HG02938 (cell line): ENCODE results near the gene SLC12A9.

Source experiments
- ATAC-seq: cut with Tn5 transposase; IDR thresholded peaks from one replicate; pipeline ENCODE4 v1.9.1; 2021; ENCODE audit warnings: mild to moderate bottlenecking, moderate library complexity; ENCODE audit not compliant: unreplicated experiment

The SLC12A9 gene

DNA sequence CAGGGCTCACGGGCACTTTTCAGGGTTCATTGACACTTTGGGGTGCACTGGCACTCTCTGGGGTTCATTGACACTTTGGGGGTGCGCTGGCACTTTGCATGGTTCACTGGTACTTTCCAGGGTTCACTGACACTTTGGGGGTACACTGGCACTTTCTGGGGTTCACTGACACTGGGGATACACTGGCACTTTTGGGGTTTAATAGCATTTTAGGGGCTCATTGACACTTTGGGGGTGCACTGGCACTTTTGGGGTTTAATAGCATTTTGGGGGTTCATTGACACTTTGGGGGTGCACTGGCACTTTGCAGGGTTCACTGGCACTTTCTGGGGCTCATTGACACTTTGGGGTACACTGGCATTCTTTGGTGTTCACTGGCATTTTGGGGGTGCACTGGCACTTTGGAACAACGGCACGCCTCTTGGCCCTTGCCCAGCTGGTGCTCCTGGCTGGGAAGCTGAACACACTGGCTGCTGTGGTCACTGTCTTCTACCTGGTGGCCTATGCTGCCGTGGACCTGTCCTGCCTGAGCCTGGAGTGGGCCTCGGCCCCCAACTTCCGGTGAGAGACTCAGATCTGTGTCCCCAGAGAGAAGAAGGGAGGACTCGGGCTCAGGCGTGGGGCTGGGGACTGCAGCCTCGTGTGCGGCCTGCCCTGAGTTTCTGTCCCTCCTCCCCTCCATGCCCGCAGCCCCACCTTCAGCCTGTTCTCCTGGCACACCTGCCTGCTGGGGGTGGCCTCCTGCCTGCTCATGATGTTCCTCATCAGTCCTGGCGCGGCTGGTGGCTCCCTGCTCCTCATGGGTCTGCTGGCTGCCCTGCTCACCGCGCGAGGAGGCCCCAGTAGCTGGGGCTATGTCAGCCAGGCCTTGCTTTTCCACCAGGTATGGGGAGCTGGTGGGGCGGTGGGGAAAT lies 8.4 kb downstream of the SLC12A9 start:
- ATAC-seq = no peak

DNA sequence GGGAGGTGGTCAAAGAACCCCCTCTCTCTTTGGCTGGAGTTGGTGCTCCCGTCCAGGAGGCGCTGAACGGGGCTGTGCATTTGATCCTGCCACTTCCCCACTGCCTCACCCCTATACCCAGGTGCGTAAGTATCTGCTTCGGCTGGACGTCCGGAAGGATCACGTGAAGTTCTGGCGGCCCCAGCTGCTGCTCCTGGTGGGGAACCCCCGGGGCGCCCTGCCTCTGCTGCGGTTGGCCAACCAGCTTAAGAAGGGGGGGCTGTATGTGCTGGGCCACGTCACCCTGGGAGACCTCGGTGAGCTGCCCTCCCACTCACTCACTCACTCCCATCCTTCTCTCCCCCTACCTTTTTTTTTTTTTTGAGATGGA lies 9.1 kb downstream of the SLC12A9 start:
- ATAC-seq = no peak

DNA sequence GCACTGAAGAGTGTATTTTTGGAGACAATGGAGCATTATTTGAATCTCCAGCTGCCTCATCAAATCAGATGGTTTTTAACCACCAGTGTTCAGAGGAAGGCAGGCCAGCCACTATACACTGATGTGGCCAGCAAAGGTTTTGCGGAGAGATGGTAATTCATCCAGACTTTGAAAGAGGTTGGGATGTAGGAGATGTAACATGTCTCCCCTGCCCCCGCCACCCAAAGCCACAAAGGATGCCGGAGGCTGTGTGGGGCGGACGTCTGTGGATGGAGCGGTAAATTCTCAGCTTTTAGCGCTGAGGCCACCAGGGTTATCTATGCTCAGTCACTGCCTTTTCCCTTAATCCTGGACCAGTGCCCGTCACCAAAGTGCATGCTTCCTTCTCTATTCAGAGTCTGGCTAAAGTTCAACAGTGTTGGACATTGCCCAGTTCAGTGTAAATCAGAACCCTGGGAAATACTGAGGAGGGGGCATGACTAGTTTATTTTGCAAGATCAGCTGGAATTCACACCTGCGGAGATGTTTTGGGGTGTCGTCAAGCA lies 11.0 kb downstream of the SLC12A9 start:
- ATAC-seq = no peak

DNA sequence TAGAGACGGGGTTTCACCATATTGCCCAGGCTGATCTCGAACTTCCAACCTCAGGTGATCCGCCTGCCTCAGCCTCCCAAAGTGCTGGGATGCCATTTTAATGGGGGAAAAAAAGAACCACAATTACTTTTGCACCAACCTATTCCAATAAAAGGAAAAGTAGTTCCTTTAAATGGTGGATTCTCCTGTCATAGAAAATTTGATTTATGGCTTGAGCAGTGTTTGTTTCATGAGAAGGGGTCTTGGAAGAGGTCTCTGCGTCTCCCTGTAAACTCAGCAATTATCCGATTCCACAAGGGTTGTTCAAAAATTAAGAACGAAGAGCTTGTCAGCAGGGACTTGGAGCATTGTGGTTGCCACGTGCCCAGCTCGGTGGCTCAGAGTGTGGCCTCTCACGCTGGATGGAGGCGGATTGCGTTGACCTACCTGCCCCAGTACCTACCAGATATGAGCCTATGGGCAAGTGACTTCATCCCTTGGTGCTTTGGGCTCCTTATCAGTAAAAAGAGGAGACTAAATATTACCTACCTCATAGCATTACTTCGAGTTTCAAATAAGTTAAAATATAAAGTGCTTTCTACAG lies 11.8 kb downstream of the SLC12A9 start:
- no peak for ATAC-seq

DNA sequence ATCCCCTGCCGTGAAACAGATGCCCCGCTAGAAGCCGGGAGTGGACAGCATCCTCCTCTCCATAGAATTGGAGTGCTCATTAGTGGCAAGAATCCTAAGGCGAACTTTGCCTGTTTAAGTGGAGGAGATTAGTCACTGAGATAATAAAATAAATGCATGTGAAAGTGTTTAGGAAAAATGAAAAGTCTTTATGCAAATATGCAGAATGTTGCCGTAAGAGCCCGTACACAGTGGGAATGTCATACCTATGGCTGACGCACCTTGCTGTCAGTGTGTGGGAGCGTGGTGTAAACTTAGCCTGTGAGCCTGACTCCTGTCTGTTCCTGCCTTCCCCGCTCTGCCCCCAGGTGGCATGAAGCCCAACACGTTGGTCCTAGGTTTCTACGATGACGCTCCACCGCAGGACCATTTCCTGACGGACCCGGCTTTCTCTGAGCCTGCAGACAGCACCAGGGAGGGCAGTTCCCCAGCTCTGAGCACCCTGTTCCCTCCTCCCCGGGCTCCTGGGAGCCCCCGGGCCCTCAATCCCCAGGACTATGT lies 12.9 kb downstream of the SLC12A9 start:
- ATAC-seq = no peak

DNA sequence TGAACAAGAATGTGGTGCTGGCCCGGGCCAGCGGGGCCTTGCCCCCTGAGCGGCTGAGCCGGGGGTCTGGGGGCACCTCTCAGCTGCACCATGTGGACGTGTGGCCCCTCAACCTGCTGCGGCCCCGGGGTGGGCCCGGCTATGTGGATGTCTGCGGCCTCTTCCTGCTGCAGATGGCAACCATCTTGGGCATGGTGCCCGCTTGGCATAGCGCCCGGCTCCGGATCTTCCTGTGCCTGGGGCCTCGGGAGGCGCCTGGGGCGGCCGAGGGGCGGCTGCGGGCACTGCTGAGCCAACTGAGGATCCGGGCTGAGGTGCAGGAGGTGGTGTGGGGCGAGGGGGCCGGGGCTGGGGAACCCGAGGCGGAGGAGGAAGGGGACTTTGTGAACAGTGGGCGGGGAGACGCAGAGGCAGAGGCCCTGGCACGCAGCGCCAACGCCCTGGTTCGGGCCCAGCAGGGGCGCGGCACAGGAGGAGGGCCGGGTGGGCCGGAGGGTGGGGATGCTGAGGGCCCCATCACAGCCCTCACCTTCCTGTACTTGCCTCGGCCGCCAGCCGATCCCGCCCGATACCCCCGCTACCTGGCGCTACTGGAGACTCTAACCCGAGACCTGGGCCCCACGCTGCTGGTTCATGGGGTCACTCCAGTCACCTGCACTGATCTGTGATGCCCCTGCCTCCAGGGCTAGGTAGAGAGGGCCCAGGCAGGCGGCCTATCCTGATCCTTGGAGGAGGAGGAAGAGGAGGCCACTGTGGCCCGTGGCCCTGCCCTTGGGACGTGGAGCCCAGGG lies 13.6 kb downstream of the SLC12A9 start:
- ATAC-seq = no peak

DNA sequence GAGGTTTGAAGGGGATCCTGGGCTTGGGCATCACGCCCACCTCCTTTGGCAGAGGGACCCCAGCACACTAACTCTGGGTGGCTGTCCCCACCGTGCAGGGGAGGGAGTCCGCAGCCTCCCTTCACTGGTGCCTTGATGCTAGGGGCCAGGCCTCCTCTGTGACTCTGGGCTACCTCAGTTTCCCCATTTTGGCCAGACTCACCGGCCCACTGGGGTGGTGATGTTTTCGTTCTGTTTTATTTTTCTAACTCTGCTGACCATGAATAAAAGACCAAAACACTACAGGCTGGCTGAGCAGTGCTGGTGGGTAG lies 14.2 kb downstream of the SLC12A9 start:
- no peak for ATAC-seq

DNA sequence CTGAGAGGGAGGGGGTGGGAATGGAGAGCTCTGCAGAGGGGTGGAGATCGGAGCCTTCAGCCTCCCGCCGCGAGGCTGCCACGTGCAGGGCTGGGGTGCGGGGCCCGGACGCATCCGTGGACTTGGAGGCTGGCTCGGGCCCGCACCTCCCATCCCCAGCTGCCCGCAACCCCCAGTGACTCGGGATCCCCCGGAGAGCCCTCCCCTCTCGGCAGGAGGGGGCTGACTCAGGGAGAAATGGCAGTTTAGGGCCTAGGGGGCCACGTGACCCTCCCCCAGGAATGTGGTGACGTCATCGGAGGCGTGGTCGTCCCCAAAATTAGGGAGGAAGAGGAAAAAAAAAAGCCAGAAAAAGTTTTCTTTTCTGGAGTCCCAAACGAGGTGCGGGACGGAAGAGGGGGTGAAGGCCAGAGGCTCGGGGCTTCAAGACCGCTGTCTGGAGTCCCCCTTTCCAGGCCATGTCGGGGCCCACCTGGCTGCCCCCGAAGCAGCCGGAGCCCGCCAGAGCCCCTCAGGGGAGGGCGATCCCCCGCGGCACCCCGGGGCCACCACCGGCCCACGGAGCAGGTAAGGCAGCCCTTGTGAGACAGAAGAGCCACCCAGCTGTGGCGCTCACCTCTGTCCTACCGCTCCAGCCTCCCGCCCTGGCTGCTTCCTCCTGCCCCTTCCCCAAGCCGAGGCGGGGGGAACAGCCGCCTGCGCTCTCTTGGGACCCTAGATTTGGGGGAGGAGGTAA lies 14.7 kb downstream of the SLC12A9 start, which contains the start of gene TRIP6:
TRIP6 (plus strand) TSS at position 348 of the 736 bp plus-strand sequence; CDS start at position 459, 111 bp downstream.
- ATAC-seq = no peak

DNA sequence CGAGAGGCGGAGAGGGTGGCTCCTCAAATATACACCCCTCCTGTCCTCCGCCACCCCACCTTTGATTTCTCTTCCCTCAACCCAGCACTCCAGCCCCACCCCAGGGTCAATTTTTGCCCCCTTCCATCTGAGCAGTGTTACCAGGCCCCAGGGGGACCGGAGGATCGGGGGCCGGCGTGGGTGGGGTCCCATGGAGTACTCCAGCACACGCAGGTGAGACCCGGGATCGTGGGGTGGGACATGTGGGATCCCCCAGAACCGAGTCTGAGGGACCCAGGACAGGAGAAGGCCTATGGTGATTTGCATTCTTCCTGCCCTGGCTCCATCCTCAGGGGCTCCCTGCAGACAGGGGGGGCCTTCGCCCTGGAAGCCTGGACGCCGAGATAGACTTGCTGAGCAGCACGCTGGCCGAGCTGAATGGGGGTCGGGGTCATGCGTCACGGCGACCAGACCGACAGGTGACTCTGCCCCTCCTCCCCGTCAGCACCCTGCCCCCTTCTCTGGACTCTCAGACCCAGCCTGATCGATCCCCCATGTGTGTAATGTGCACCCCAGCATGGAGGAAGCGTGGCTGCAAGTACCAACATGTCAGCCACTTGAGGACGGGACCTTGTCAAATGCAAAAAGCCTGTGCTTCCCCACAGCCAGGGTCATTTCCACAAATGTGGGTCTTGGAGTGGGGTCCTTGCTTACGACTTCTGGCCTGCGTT lies 15.4 kb downstream of the SLC12A9 start:
- no peak for ATAC-seq

DNA sequence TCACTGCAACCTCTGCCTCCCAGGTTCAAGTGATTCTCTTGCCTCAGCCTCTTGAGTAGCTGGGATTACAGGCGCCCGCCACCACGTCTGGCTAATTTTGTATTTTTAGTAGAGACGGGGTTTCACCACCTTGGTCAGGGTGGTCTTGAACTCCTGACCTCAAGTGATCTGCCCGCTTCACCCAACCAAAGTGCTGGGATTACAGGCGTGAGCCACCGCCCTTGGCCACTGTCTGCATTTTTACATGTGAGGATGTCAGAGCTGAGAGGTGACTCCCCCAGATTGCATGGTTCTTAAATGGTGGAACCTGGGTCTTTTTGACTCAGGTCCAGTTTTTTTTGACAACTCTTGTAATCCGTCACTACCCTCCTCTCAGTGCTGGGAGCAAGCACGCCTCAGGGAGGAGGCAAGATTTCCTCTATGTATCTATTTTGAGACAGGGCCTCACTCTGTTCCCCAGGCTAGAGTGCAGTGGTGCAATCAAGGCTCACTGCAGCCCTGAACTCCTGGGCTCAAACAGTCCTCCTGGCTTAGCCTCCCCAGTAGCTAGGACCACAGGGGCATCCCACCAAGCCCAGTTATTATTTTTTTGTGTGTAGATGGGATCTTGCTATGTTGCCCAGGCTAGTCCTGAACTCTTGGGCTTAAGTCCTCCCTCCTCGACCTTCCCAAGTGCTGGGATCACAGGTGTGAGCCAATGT lies 21.2 kb downstream of the SLC12A9 start:
- ATAC-seq = no peak

DNA sequence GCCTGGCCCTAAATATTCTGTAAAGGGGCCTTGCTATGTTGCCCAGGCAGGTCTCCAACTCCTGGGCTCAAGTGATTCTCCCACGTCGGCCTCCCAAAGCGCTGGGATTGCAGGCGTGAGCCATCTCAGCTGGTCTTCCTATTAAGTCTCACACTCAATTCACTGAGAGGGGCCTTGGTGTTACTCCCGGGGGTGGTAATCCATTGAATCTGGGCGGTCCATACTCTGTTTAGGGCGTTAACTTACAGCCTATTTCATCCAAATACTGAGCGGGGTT lies 21.7 kb downstream of the SLC12A9 start:
- no peak for ATAC-seq

DNA sequence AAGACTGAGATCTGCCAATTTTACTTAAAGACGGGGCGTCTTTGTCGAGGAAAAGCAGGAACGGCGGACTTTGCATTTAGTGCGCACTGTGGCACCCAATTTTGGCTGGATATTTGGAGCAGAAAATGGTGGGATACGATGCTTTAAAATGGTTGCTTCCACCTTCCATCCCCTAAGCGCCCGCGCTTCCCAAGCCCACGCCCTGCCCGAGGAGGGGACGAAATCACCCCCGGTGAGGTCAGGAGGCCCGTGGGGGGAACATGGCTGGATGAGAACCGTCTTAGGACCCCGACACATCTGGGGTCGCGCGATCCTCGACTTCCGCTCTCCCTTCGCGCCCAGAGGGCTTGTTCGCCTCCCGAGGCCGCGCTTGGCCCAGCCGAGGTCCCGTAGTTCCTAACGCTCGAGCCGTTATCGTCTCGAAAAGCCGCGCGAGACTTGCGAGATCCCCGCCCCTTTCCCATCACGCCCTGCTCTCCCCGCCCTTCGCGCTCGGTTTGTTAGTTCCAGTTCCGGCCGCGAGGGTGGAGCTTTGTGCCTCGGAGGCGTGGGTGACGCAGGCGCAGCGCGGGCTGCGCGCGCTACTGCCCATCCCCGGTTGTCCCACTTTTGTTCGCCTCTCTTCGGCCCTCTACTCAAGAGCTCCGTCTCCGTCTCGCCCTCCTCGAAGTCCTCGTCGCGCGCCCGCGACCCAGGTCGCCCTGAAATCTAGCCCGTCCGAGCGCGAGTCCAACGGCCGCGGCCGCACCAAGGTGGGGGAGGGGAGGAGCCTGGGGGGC lies 22.3 kb downstream of the SLC12A9 start, which contains the start of gene SRRT:
SRRT (plus strand) TSS at position 527 of the 779 bp plus-strand sequence. CDS start 488 bp downstream, outside the sequence.
- ATAC-seq = peak; percentile 84

DNA sequence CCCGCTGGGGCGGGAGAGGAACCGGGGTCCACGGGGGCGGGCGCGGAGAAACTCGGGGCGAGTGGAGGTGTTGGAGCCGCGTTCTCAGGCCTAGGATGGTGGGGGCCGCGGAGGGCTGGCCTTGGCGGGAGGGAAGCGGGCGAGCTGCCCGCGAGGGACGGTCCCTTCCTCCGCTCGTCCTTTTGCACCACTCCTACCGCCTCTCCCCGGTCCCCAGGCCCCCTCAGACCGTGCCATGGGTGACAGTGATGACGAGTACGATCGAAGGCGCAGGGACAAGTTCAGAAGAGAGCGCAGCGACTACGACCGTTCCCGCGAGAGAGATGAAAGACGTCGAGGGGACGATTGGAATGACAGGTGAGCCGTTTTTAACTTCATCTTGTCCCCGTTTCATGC lies 22.8 kb downstream of the SLC12A9 start:
- peak; percentile 27 for ATAC-seq

DNA sequence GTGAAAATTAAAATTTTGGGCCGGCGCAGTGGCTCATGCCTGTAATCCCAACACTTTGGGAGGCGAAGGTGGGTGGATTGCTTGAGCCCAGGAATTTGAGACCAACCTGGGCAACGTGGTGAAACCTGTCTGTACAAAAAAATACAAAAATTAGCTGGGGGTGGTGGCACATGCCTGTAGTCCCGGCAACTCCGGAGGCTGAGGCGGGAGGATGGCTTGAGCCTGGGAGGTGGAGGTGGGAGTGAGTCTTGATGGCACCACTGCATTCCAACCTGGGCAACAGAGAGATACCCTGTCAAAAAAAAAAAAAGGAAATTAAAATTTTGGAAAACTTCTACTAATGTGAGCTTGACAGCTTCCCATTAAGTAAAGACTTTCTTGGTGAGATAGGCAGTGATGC lies 25.5 kb downstream of the SLC12A9 start:
- no peak for ATAC-seq

DNA sequence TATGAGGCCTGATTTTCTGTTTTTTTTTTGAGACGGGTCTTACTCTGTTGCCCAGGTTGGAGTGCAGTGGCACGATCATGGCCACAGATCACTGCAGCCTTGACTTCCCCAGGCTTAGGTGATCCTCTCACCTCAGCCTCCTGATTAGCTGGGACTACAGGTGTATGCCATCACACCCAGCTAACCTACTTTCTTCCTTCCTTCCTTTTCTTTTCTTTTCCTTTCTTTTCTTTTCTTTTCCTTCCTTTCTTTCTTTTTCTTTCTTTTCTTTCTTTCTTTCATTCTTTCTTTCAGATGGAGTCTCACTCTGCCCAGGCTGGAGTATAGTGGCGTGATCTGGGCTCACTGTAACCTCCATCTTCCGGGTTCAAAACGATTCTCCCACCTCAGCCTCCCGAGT lies 26.2 kb downstream of the SLC12A9 start:
- no peak for ATAC-seq

DNA sequence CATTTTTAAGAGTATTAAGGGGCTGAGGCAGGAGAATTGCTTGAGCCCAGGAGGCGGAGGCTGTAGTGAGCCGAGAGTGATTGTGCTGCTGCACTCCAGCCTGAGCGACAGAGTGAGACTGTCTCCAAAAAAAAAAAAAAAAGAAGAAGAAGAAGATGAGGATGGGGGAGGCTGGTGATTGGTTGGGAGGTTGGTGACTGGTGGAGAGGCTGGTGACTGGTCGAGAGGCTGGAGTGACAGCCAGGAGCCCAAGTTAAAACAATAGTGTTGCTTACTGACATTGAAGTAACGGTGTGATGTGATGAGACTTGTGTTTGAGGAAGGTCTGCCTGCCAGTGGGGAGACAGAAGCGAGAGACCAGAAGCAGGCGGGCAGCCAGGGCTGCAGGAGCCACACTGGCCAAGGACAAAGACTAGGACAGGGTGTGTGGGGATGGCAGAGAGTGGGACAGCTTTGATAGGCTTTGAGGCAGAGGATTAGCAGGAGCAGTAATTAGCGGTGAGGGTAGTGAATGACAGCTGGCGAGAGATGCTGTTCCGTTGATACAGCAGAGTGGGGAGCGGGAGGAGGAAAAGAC lies 27.3 kb downstream of the SLC12A9 start:
- ATAC-seq = no peak

DNA sequence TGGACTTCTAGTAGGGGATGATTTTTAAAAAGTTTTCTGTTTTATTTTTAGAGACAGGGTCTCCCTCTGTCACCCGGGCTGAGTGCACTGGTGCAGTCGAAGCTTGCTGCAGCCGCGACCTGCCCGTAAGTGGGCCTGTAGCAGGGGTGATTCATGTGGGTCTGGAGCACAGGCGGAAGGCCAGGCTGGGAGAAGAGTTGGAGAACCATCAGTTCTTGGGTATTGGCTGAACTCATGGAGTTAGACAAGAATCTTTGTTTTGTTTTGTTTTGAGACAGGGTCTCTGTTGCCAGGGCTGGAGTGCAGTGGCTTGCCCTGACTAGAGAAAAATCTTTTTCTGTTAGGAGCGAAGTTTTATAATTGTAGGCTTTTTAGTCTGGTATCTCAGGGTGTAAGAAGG lies 28.1 kb downstream of the SLC12A9 start:
- no peak for ATAC-seq

DNA sequence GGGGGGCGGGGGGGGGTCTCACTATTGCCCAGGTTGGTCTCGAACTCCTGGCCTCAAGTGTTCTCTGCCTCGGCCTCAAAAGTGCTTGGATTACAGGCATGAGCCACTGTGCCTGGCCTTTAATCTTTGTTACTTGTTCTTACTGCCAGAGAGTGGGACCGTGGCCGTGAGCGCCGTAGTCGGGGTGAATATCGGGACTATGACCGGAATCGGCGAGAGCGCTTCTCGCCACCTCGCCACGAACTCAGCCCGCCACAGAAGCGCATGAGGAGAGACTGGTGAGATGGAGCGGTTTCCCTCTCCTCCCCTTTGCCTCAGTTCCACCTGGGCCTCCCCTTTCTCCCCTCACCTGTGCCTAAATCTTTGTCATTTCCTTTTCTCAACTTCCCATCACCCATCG lies 28.6 kb downstream of the SLC12A9 start:
- ATAC-seq = no peak
